HG03097 (cell line): ENCODE data around the gene MMS19.
"Not testable (repeated sequence)": the region's sequence is repeated elsewhere in the genome, so short reads cannot be mapped to it uniquely, and the experiment has no call there.

Experiments used
- ATAC-seq: cut with Tn5 transposase; IDR thresholded peaks from one replicate; pipeline ENCODE4 v1.9.1; 2021; ENCODE audit not compliant: unreplicated experiment, low FRiP score

Gene MMS19

DNA sequence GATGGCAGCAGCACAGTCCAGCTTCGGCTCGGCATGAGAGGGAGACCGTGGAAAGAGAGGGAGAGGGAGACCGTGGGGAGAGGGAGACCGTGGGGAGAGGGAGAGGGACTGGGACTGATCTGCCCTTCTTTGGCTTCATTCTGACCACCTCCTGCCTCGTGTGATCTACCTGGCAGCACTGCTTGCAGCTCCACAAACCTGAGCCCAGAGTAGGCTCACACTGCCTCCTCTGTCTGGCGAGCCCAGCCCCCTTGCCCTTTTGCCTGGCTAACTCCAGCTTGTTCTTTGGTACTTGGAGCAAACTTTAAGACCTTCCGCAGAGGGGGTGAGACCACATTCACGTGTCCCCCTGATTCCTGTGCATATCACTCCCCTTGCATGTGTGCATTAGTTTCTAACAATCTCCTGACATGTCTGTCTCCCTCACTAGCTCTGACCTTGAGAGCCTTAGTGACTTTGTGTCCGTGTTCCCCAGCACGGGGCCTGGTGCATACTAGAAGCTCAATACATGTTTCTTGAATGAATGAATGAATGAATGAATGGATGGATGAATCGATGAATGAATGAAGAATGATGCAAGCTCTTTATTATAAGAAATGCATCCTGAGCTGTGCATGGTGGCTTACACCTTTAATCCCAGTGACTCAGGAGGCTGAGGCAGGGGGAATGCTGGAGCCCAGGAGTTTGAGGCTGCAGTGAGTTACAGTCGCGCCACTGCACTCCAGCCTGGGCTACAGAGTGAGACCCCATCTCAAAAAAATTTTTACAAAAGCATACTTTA, 31.7 kb upstream of the MMS19 start:
- no peak for ATAC-seq

DNA sequence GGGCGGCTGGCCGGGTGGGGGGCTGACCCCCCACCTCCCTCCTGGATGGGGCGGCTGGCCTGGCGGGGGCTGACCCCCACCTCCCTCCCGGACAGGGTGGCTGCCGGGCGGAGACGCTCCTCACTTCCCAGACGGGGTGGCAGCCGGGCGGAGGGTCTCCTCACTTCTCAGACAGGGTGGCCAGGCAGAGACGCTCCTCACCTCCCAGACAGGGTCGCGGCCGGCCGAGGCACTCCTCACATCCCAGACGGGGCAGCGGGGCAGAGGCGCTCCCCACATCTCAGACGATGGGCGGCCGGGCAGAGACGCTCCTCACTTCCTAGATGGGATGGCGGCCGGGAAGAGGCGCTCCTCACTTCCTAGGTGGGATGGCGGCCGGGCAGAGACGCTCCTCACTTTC, 30.7 kb upstream of the MMS19 start:
- not testable (repeated sequence) for ATAC-seq

DNA sequence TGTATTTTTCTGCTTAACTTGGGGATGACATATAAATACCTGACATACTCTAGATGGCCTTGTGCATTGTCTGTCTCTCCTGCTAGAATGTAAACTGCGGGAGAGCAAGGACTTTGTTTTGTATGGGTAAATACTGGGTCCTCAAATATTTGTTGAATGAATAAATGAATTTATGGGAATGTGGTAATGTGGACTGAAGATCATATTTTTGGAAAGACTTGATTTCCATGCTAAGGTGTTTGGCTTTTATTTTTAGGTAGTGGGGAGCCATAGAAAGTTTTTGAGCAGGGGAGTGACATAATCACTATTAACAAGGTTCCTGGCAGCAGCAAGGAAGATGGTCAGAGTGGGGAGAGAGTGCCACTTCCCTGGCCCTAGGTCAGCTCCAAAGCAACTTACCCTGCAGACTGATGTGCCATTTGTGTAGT, 27.5 kb upstream of the MMS19 start:
- ATAC-seq = no peak

DNA sequence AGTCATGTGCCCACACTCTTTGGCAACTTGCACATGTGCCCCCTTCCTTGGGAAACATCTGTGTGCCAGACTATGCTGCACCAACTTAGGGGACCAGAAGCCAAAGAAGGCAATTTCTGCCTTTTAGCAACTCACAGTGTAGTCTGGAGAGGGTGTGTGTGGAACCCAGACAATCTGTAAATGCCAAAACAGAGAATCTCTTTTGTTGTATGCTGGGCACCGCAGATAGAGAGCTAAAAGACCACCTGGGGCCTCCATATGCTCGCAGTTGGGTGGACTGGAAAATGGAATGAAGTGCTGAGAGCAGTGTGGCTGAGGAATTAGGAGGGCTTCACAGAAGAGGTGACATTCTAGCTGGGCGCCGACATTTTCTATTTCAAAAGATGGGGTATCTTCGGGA, 26.9 kb upstream of the MMS19 start:
- no peak for ATAC-seq

DNA sequence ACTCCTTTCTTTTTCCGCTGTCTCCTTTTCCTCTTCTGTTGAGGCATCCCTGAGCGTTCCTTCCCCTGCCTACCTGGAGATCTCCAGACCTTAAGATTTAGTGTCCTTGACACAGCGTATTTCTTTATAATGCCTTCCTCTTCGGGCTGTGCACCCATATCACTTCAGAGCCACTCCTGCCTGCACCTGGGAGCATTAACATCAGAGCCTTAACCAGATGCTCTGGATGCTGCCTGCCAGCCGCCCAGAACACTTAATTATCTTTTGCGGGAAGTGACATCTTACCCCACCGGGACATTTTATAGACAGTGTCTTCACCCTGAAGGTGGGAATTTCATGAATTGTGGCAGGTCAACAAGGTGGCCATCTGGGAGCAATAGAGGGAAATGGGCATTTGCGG, 24.7 kb upstream of the MMS19 start:
- no peak for ATAC-seq

DNA sequence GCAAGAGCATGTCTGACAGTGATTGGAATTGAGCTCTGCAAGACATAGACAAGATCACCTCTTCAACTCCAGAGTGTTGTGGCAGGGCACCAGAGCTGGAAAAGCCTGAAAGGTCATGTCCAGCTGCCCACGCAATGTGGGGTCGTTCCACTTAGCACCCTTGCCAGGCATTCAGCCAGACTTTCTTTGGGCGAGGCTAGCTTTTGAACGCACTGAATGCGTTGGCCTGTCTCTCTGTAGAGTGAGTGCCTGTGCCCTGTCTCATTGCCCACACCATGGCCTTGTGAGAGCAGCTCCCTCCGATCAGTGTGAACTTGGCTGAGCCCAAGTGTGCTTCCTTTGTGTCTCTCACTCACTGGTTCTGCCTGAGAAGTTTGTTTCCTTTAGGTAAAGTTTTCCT, 23.8 kb upstream of the MMS19 start:
- no peak for ATAC-seq

DNA sequence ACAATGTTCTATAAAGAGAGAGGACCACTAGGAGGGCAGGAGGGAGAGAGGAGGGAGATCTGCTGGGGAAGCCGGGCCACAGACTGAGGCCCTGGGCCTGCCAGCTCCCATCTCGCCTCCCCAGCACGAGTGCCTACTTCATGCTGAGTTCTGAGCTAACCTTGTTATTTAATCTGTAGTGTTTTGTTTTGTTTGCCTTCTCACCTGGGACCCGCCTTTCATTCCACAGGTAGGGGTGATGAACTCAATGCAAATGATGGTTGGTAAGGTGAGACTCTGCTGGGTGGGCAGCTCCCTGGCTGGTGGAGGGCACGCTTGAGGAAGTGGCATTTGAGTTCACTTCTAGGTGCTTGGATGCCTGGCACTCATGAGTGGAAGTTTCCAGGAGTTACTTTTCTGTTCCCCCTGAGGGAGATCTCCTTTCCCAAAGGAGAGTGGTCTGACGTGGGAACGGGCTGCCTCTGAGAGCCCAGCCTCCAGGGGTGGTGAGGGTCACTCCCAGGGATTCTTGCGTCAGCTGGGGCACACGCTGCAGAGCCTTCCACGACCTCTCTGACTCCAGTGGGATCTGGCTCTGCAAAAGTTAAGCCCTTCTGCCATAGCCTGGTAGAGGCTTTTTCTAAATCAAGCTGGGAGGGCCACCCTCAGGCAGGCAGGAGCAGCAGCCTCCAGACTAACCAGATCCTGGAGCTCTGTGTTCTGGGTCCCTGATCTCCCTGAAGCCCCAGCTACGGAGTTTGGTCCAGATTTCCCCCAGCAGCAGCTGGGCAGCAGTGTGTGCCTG, 22.9 kb upstream of the MMS19 start:
- ATAC-seq = no peak

DNA sequence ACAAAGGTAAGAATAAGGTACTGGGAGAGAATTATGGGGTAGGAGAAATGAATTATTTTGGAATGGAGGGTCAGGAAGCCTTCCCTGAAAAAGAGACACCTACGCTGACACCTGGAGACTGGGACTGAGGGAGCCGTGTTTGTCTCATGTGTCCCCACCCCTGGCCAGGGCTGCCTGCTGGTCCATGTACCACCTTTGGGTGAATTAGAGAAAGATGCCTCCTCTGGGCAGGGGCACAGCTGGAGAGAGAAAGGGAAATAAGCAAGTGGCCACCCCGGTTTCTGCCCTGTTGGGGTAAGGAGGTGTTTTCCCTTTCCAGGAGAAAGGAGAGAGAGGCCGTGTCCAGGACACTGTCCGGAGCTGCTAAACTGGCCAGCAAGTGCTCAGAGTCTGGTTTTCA, 22.3 kb upstream of the MMS19 start:
- no peak for ATAC-seq

DNA sequence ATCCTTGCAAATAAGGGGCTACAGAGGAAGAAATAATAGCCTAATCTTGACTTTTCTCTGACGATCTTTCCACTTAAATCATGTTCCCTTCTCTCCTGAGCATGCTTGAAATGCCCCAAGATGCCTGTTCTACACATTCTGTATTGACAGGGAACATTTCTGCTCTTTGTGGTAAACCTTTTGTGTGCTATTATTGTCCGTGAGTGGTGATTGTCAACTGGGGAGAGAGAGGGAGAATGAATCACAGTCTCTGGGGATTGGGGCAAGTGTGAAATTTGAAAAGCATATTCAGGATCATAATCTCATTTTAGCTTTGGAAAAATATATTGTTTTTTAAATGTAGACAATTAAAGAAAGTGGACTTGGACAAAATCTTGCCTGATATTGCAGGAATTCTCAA, 21.1 kb upstream of the MMS19 start:
- no peak for ATAC-seq

DNA sequence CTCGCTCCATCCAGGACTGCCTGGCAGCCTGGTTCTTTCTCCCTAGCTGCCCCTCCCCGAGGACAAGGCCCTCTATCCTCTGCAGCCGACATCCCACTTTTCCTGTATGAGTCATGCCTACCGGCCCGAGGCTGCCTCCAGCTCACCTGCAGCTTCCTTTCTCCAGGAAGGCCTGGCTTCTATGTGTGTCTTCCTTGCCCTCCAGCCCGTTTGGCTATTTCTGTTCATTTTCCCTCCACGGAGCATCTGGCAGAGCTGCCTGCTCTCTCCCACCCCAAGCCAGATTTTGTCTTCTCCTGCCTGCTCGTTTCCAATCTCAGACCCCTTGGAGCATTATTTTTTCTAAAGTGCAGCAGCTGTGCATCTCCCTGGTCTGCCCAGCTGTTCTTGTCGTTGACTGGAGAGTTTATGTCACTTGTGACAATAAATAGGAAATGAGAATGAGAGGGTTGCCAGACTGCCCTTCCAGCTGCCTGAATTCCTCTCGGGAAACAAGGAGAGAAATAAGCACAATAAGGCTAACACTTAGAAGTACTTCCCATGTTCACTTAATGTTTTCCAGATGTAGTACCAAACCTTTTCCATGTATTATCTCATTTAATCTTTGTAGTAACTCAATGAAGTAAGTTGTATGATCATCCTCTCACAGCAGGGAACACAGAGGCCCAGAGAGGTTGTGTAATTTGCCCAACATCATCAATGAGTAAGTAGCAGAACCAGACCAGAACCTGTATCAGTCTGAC, 20.2 kb upstream of the MMS19 start:
- ATAC-seq = no peak

DNA sequence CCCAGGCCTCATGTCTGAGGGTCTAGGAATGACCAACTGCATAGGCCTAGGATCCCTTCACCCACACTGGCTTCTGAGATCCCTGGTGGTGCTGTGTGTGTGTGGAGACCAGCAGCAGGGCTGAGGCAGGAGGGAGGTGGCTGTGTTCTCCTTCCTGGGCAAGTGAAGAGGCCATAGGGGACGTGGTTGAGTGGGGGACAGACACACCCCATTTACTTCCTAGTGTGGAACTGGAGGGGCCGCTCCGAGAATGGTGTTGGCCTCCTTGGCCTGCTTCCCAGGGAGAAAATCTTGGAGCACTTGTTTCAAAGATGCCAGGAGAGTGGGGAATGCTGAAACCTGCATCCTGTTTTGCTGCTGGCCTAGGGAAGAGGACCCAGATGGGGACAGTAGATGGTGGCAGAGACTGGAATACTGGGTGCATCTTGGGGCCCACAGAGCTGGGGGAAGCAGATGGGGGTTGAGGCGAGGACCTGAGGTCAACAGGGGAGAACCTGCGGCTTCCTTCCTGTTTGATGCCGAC, 19.6 kb upstream of the MMS19 start:
- ATAC-seq = no peak

DNA sequence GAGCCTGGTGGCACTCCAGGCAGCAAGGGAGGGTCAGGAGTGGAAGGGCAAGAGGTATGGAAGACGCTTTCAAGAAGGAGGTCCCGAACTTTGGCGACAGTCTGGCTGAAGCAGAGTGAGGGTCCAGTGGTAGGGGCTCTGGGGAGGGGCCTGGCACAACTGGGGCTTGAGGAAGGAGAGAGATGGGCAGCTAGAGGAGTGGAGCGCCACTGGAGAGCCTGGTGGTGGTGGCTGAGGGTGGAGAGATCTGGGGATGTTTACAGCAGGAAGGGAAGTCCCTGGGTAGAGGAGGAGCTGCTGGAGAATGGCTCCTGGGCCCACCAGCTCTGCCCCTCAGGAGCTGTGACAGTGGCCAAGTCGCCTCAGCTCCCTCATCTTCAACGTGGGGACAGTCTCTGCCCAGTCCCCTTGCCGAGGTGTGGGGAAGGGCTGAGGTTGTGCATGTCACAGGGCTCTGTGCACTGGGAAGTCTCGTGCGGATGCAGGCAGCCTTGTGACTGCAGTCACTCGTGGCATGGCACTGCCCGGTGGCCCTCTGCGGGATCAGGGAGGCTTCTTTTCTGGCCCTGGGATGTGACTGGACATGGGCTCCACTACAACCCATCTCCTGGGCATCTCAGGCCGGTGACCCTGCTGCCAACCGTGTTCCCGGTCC, 19.0 kb upstream of the MMS19 start:
- ATAC-seq = no peak

DNA sequence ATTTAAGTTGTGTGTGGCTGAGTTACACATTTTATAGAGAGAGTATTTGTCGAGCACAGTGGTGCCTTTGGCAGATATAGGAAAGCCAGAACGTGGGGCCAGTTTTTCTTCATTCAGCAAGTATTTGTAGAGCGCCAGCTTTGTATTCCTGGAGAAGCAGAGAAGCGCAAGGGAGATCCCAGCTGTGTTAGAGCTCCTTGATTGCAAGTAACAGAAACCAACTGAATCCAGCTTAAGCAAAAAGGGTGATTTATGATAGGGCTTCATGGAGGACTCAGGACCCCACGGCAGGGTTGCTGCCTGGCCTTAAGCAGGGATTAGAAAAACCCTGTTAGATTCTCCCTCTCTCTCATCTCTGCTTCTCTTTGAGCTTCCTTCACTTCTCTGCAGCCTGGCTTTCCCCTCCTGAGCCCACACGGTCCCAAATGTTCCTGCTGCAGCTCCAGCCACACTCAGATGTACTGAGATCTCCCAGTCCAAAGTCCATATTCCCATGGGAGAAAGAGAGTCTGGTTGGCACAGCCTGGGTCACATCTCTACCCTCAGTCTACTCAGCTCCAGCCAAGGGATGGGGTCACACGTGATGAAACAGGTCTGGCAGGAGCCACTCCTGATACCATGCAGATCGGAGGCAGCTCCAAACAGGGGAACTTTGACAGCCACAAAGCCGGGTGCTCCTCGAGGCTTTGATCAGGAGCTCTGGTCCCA, 17.2 kb upstream of the MMS19 start:
- ATAC-seq = no peak

DNA sequence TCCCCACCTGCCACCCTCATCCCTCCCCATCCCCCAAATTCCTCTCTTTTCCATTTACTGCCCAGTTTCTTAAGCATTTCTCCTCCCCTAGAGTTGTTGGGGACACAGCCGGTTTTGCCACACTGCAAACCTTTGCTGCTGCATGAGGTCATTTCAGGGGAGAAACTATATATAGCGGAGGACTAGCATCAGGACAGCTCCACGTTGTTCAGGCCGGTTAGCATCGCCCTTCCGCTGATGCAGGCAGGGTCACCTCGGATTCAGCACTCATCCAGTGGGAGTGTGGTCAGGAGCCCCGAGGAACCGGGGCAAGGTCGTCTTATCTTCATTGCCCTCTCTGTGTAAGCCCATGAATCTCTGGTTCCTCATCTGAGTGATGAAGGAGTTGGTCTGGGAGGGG, 16.1 kb upstream of the MMS19 start:
- ATAC-seq = no peak

DNA sequence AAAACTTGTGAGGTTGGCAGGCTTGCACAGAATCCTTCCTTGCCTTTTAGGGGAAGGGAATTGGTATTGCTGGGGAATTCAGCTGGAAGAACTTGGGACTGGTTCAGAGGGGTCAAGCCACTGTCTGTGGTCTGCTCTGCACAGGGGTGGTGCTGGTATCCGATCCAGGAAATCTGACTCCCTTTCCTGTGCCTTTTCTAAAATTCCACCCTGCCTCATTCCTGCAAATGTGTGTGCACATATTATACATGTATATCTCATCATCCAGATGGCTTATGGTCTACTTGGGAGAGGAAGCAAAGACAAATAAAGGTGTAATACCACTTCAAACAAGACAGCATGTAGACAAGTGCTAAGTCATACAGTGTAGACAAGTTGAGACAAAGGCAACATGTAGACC, 14.8 kb upstream of the MMS19 start:
- no peak for ATAC-seq

DNA sequence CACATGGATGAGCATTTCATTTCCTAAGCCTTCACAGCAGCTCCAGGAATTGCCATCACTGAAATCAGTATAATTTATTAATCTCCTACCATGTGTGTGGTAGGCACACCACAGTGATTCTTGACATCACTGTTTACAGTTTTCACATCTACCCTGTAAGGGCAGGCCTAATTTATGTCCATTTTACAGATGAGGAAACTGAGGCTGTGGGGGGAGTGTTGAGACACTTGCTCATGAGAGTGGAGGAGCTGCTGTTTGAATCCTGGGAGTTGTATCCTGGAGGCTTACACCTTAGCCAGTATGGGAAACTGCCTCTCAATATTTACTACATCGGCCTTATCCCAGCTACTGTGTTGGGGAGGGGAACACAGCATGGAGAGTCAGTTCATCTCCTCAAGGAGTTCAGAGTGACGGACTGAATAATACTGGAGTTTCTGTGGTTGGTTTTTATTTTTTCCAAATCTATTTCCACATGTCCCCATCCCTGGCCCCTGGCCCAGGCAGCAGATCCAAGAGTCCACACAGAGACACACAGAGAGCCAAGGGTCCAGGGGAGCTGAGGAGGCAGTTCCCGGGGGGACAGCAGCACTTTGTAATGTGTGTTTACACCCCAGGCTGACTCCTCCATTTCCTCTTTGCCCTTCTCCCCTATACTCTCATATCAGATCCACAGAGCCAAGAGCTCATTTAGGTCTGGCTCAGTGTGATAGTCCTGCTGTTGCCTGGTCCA, 13.7 kb upstream of the MMS19 start:
- no peak for ATAC-seq

DNA sequence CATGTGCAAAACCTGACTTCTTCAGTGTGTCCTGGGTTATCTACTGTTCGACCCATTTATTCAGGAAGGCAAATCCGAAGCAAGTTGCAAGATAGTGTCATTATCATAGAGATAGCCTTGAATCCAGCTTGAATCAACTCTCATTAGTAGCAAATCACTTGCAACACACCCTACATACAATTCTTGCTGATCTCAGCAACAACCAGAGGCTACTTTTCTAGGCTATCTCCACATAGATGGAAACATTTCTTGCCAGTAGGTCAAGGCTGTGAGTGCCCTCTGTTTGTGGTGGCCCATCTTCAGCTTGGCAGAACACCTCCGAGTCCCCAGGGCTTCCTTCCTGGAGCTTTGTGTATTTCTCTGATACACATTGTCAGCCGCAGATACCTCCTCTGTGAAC, 12.5 kb upstream of the MMS19 start:
- no peak for ATAC-seq

DNA sequence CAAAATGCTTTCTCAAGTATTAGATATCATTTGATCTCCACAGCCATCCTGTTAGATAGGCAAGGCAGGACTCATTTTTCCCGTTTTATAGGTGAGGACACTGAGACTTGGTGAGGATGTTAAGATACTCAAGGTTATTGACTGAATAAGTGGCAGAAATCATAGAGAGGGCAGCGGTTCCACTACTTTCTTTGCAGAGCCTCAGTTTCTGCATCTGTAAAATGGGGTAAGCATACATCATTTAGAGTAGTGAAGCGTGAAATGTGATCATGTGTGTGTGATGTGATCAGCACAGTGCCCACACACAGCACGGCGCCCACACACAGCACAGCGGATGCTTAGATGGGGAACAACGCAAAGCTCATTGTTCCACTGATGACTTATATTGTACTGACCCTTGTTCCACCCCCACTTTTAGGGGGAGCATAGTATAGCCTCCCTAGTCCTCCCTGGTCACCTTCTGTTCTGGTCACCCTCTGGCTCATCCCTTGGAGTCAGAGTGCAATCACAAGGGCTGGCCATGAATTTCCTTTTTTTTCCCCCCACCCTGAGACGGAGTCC, 11.0 kb upstream of the MMS19 start:
- no peak for ATAC-seq

DNA sequence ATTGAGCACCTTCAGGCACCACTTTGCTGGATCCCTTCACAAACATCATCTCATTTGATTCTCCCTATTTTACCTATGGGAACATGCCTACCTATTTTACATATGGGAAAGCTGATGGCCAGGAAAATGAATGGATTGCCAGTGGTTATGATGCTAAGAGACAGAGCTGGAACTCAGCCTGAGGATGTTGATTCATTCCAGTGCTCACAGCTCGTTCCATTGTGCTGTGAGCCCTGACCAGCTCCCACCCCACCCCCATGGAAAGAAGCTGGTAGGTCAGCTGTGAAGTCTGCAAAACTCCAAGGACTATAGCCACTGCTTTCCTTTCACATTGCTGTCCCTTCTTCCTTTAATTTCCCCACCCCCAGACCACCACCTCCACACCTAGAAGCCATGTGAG, 10.1 kb upstream of the MMS19 start:
- ATAC-seq = no peak
